GM12864 (cell line): Measurements from ENCODE around the gene SPSB4.

ENCODE experiments used
- DNase-seq: peaks from one replicate; pipeline ENCODE4 v3.0.0-alpha.2; 2011; ENCODE audit warnings: low read depth
- H3K4me3 ChIP-seq: 2 replicates; pipeline ENCODE4 v1.5.1; 2011; ENCODE audit warnings: mild to moderate bottlenecking, low read depth, low read length, control low read depth
- CTCF ChIP-seq: IDR thresholded peaks from 2 replicates; pipeline ENCODE4 v1.5.1; 2011; ENCODE audit warnings: low read depth, mild to moderate bottlenecking, moderate library complexity, low read length, control low read depth, inconsistent platforms; ENCODE audit errors: missing control alignments

The SPSB4 gene

GRCh38 chr3:141170678-141171295 is 119.6 kb downstream of the SPSB4 start:
- H3K4me3 ChIP-seq: no peak overlapping the region
- no peak for TF ChIP-seq CTCF
- DNase-seq: no peak

- no peak overlapping the region for H3K4me3 ChIP-seq
- no peak for TF ChIP-seq CTCF
- no peak for DNase-seq
Measured at GRCh38 chr3:141174674-141175073, 123.5 kb downstream of the SPSB4 start.

GRCh38 chr3:141176775-141177174 is 125.6 kb downstream of the SPSB4 start:
- H3K4me3 ChIP-seq: no peak overlapping the region
- no peak for TF ChIP-seq CTCF
- no peak for DNase-seq

GRCh38 chr3:141178026-141178425 is 126.9 kb downstream of the SPSB4 start:
- no peak for TF ChIP-seq CTCF
- H3K4me3 ChIP-seq: no peak overlapping the region
- DNase-seq: no peak

- DNase-seq: no peak
- TF ChIP-seq CTCF: no peak
- no peak overlapping the region for H3K4me3 ChIP-seq
Measured at GRCh38 chr3:141178551-141178950, 127.4 kb downstream of the SPSB4 start.

- DNase-seq: no peak
- TF ChIP-seq CTCF: no peak
- no peak overlapping the region for H3K4me3 ChIP-seq
Measured at GRCh38 chr3:141179983-141180382, 128.8 kb downstream of the SPSB4 start.

GRCh38 chr3:141181196-141181595 is 130.0 kb downstream of the SPSB4 start:
- DNase-seq: no peak
- H3K4me3 ChIP-seq: no peak overlapping the region
- TF ChIP-seq CTCF: no peak
